Measurements from ENCODE around the gene ATG9B. TPM values are rescaled to one million over a fixed set of nuclear protein-coding genes. Genes with fewer than 3 reads are reported as not detected.

The ATG9B gene
- total RNA-seq, 4 donors from 2014 or later = 0.46 TPM; not detected in 3

DNA sequence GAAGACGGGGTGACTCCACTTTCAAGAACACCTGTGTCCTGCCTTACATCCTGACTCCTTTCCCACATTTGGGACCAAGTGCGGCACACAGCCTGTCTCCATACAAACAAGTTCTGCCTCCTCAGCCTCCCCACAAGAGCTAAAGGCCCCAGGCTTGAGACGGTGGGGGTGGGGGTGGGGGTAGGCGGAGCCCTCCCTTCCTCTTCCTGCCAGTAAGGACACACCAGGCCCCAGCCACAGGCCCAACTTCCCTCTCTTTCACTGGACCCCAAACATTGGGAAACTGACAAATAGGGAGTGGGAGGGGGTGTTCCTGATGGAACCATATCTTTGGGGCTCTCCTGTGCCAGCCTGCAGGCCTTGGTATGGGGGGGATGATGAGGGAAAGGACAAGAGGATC, 28.8 kb upstream of the ATG9B start:
- no peak for TF ChIP-seq CTCF (IDR thresholded peaks at IDR 0.05)
- ATAC-seq (ENCODE audit: low FRiP score) = no peak

DNA sequence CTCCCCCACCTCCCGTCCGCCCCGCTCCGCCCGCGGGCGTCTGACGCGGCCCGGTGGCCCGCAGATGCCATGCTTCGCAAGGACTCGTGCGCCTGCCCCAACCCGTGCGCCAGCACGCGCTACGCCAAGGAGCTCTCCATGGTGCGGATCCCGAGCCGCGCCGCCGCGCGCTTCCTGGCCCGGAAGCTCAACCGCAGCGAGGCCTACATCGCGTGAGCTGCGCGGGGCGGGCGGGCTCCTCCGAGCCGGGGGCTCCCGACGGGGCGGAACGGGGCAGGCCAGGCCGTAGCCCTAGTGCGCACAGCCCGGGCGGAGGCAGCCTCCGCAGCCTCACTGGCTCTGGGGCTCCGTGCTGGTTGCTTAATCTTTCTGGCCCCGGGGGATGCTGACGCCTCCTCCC, 26.8 kb upstream of the ATG9B start:
- ATAC-seq (ENCODE audit: low FRiP score) (no peak), DNase-seq (ENCODE audit: low spot score) (no peak)
- TF ChIP-seq CTCF (IDR thresholded peaks at IDR 0.05) = no peak

More for the DNA sequence above, 28.8 kb upstream of the ATG9B start:
- DNase-seq (ENCODE audit: low spot score) = no peak

- no peak for TF ChIP-seq CTCF (IDR thresholded peaks at IDR 0.05)
- ATAC-seq (ENCODE audit: low FRiP score) = no peak
- DNase-seq (ENCODE audit: low spot score) = no peak
Measured at GRCh38 chr7:151048911-151049463, 24.7 kb upstream of the ATG9B start.

- no peak for DNase-seq (ENCODE audit: low spot score)
- TF ChIP-seq CTCF (IDR thresholded peaks at IDR 0.05) = no peak
- no peak for ATAC-seq (ENCODE audit: low FRiP score)
Measured at GRCh38 chr7:151047976-151048815, 23.9 kb upstream of the ATG9B start, which contains the start of gene ASIC3. TSS of gene ASIC3 (plus strand) at chr7:151048531. CDS start at chr7:151048886, 355 bp downstream.

DNA sequence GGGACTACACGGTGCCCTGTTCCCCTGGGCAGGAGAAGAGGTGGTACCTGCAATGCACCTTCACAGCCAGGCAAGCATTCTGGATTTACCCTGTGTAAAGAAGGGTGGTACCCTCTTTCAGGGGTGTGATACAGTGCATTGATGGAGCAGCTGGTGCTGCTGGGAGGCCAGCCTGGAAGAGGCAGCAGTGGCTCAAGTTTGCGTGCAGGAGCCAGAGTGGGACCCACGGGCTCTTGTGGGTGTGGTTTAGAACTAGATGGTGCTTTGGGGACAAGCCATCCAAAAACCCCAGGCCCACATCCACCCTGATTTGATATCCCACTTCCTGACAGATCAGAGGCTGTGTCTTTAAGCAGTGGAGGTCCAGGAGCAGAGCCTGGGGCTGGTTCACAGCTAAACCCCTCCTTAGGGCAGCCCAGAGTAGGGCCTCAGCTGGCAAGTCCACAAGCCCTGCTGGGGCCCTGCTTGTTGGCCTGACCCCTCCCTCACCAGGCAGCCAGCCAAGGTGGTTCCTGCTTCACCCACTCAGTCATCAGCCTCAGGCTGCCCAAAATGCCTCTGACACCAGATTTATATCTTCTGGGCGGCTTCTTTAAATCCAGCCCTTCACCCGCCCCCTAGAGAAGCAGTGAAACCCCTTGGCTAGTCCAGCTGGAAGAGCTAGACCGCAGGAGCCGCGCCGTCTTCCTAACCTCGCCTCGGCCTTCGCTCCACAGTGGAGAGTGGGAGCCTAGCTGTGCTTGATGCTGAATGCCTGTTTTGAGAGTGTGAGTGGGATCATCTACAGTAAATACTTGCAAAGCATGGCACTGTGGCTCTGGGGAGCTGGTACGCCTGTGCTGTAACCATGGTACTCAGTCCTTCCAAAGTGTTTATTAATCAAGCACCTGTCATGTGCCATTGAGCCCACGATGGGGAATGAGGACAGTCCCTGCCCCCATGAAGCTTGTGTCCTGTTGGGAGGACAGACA, 22.6 kb upstream of the ATG9B start:
- ATAC-seq (ENCODE audit: low FRiP score) (peak; percentile 22), DNase-seq (ENCODE audit: low spot score) (no peak)
- no peak for TF ChIP-seq CTCF (IDR thresholded peaks at IDR 0.05)

- DNase-seq (ENCODE audit: low spot score) = no peak
- no peak for TF ChIP-seq CTCF (IDR thresholded peaks at IDR 0.05)
- no peak for ATAC-seq (ENCODE audit: low FRiP score)
Measured at GRCh38 chr7:151045967-151046366, 21.7 kb upstream of the ATG9B start.

All from omental fat pad (tissue), 4 donors.